ENCODE results near the gene GBE1.

Gene GBE1

GRCh38 chr3:81568378-81568777 is 193.1 kb downstream of the GBE1 start:
- no peak for DNase-seq (ENCODE audit: low spot score)
- ChIA-PET POLR2A (ENCODE audit: low non-redundant PET) (no interaction called here), CTCF (no interaction called here)
- no peak overlapping the region for H3K27ac ChIP-seq
- TF ChIP-seq CTCF (conservative IDR thresholded peaks at IDR 0.05; ENCODE audit: low read depth), result no peak

GRCh38 chr3:81565041-81565440 is 196.4 kb downstream of the GBE1 start:
- CTCF ChIA-PET, result no interaction called here
- TF ChIP-seq CTCF (conservative IDR thresholded peaks at IDR 0.05; ENCODE audit: low read depth), result no peak
- DNase-seq (ENCODE audit: low spot score), result peak; percentile 4
- POLR2A ChIA-PET (ENCODE audit: low non-redundant PET), result no interaction called here
- no peak overlapping the region for H3K27ac ChIP-seq

- no peak for DNase-seq (ENCODE audit: low spot score)
- no peak overlapping the region for H3K27ac ChIP-seq
- POLR2A ChIA-PET (ENCODE audit: low non-redundant PET), result no interaction called here
- no peak for TF ChIP-seq CTCF (conservative IDR thresholded peaks at IDR 0.05; ENCODE audit: low read depth)
- CTCF ChIA-PET, result interaction anchor here (0.6 to 0.7 kb wide), 2 partner anchors 24 to 103 kb away, joined by 3 read pairs; no protein-coding TSS in a partner anchor
These were observed 203.3 kb downstream of the GBE1 start for GRCh38 chr3:81558106-81558505.

GRCh38 chr3:81554801-81555200 is 206.6 kb downstream of the GBE1 start:
- ChIA-PET CTCF (interaction anchor here (0.6 kb wide), 1 partner anchor 1374 kb away, joined by 3 read pairs; no protein-coding TSS in a partner anchor), POLR2A (ENCODE audit: low non-redundant PET) (no interaction called here)
- no peak overlapping the region for H3K27ac ChIP-seq
- no peak for DNase-seq (ENCODE audit: low spot score)
- TF ChIP-seq CTCF (conservative IDR thresholded peaks at IDR 0.05; ENCODE audit: low read depth), result no peak

GRCh38 chr3:81554388-81554787 is 207.1 kb downstream of the GBE1 start:
- ChIA-PET CTCF (interaction anchor here (0.6 kb wide), 1 partner anchor 1373 kb away, joined by 3 read pairs; no protein-coding TSS in a partner anchor), POLR2A (ENCODE audit: low non-redundant PET) (no interaction called here)
- DNase-seq (ENCODE audit: low spot score), result no peak
- TF ChIP-seq CTCF (conservative IDR thresholded peaks at IDR 0.05; ENCODE audit: low read depth), result no peak
- H3K27ac ChIP-seq, result no peak overlapping the region

GRCh38 chr3:81550415-81550814 is 211.0 kb downstream of the GBE1 start:
- ChIA-PET CTCF (no interaction called here), POLR2A (ENCODE audit: low non-redundant PET) (no interaction called here)
- H3K27ac ChIP-seq, result no peak overlapping the region
- no peak for TF ChIP-seq CTCF (conservative IDR thresholded peaks at IDR 0.05; ENCODE audit: low read depth)
- no peak for DNase-seq (ENCODE audit: low spot score)

GRCh38 chr3:81549831-81550230 is 211.6 kb downstream of the GBE1 start:
- H3K27ac ChIP-seq, result no peak overlapping the region
- TF ChIP-seq CTCF (conservative IDR thresholded peaks at IDR 0.05; ENCODE audit: low read depth), result no peak
- ChIA-PET CTCF (no interaction called here), POLR2A (ENCODE audit: low non-redundant PET) (no interaction called here)
- DNase-seq (ENCODE audit: low spot score), result no peak

All from RWPE1 (cell line).